Chondrocyte (in vitro differentiated cells): ENCODE data around the gene VMP1. TPM values are rescaled to one million over a fixed set of nuclear protein-coding genes. Genes with fewer than 3 reads are reported as not detected.

Experiments
- DNase-seq: peaks from one replicate; pipeline ENCODE4 v3.0.0; 2021; ENCODE audit warnings: mixed read lengths, low spot score
- H3K27ac Mint-ChIP-seq: one replicate; pipeline ENCODE4 v1.8.0; 2021; ENCODE audit warnings: mild to moderate bottlenecking, moderate library complexity, mixed read lengths; ENCODE audit not compliant: unreplicated experiment
- H3K27me3 Mint-ChIP-seq: 2 replicates; pipeline ENCODE4 v1.8.0; 2021; ENCODE audit warnings: low read depth, mixed read lengths
- H3K36me3 Mint-ChIP-seq: 2 replicates; pipeline ENCODE4 v1.8.0; 2021; ENCODE audit warnings: low read depth, mixed read lengths
- H3K4me1 Mint-ChIP-seq: 2 replicates; pipeline ENCODE4 v1.8.0; 2021; ENCODE audit warnings: low read depth, mild to moderate bottlenecking, mixed read lengths
- H3K4me3 Mint-ChIP-seq: one replicate; pipeline ENCODE4 v1.8.0; 2021; ENCODE audit warnings: mild to moderate bottlenecking, moderate library complexity, mixed read lengths; ENCODE audit not compliant: unreplicated experiment
- H3K9me3 Mint-ChIP-seq: 2 replicates; pipeline ENCODE4 v1.8.0; 2021; ENCODE audit warnings: low read depth, mixed read lengths
- CTCF ChIP-seq: fragments of 200-600 bp; sonication (generic); IDR thresholded peaks from 2 replicates; pipeline ENCODE4 v1.5.0; 2021; ENCODE audit warnings: antibody characterized with exemption, mild to moderate bottlenecking, moderate library complexity
- total RNA-seq: library from RNA; stranded (reverse); gene quantifications from 3 replicates; pipeline ENCODE4 v1.2.1, GENCODE V29; 2021

Gene VMP1
- total RNA-seq, 1 donor from 2014 or later, result 295 TPM

GRCh38 chr17:59812139-59812538, 104.7 kb downstream of the VMP1 start:
- no peak for TF ChIP-seq CTCF
- peak overlapping the region; percentile 3 for H3K27ac Mint-ChIP-seq
- no peaks in the 10 kb centered on the region for H3K27me3 Mint-ChIP-seq
- H3K36me3 Mint-ChIP-seq, result peaks cover 12% of the 10 kb centered on the region
- no peaks in the 10 kb centered on the region for H3K9me3 Mint-ChIP-seq
- no peak for DNase-seq
- H3K4me1 Mint-ChIP-seq, result peaks cover 59% of the 10 kb centered on the region
- H3K4me3 Mint-ChIP-seq, result no peak overlapping the region

- Mint-ChIP-seq H3K9me3 (no peaks in the 10 kb centered on the region), H3K27me3 (no peaks in the 10 kb centered on the region), H3K36me3 (peaks cover 12% of the 10 kb centered on the region), H3K4me3 (no peak overlapping the region), H3K27ac (peak overlapping the region; percentile 23), H3K4me1 (peaks cover 46% of the 10 kb centered on the region)
- no peak for DNase-seq
- no peak for TF ChIP-seq CTCF
These were observed 106.8 kb downstream of the VMP1 start for GRCh38 chr17:59814276-59814675.

- Mint-ChIP-seq H3K27me3 (no peaks in the 10 kb centered on the region), H3K4me1 (peaks cover 44% of the 10 kb centered on the region), H3K36me3 (peaks cover 12% of the 10 kb centered on the region), H3K4me3 (no peak overlapping the region), H3K27ac (peak overlapping the region; percentile 62), H3K9me3 (no peaks in the 10 kb centered on the region)
- DNase-seq, result no peak
- TF ChIP-seq CTCF, result no peak
These were observed 107.2 kb downstream of the VMP1 start for GRCh38 chr17:59814685-59815084.

GRCh38 chr17:59815965-59816364, 108.5 kb downstream of the VMP1 start:
- no peak for TF ChIP-seq CTCF
- peak overlapping the region; percentile 80 for H3K27ac Mint-ChIP-seq
- peaks cover 12% of the 10 kb centered on the region for H3K36me3 Mint-ChIP-seq
- peaks cover 31% of the 10 kb centered on the region for H3K4me1 Mint-ChIP-seq
- no peaks in the 10 kb centered on the region for H3K9me3 Mint-ChIP-seq
- H3K4me3 Mint-ChIP-seq, result no peak overlapping the region
- H3K27me3 Mint-ChIP-seq, result no peaks in the 10 kb centered on the region
- no peak for DNase-seq

GRCh38 chr17:59825533-59826322, 118.3 kb downstream of the VMP1 start:
- peak overlapping the region; percentile 5 for H3K4me3 Mint-ChIP-seq
- TF ChIP-seq CTCF, result no peak
- H3K4me1 Mint-ChIP-seq, result peaks cover 59% of the 10 kb centered on the region

More at GRCh38 chr17:59825533-59826322, 118.3 kb downstream of the VMP1 start:
- no peaks in the 10 kb centered on the region for H3K9me3 Mint-ChIP-seq
- H3K27ac Mint-ChIP-seq, result peak overlapping the region; percentile 93
- H3K27me3 Mint-ChIP-seq, result no peaks in the 10 kb centered on the region
- peaks cover 2% of the 10 kb centered on the region for H3K36me3 Mint-ChIP-seq
- no peak for DNase-seq
